Measurements from ENCODE around the gene RHOT2. TPM values are rescaled to one million over a fixed set of nuclear protein-coding genes. Genes with fewer than 3 reads are reported as not detected.

The RHOT2 gene
- total RNA-seq, 1 donor from 2014 or later: 163 TPM

GRCh38 chr16:635573-636205, 32.2 kb upstream of the RHOT2 start:
- Mint-ChIP-seq H3K27me3 (peaks cover 6% of the 10 kb centered on the region), H3K4me1 (ENCODE audit: unreplicated experiment) (peaks cover 5% of the 10 kb centered on the region), H3K4me3 (peak overlapping the region; percentile 93), H3K27ac (no peak overlapping the region), H3K9me3 (no peaks in the 10 kb centered on the region), H3K36me3 (no peaks in the 10 kb centered on the region)
- DNase-seq (ENCODE audit: extremely low spot score, unreplicated experiment): no peak
- no peak for TF ChIP-seq CTCF (conservative IDR thresholded peaks at IDR 0.05)

- no peaks in the 10 kb centered on the region for H3K36me3 Mint-ChIP-seq
- H3K27ac Mint-ChIP-seq: peak within 1 kb of the TSS; percentile 99
- H3K27me3 Mint-ChIP-seq: peaks cover 6% of the 10 kb centered on the region
- H3K4me3 Mint-ChIP-seq: peak within 1 kb of the TSS; percentile 93
- no peak for TF ChIP-seq CTCF (conservative IDR thresholded peaks at IDR 0.05)
- peak; percentile 97 for DNase-seq (ENCODE audit: extremely low spot score, unreplicated experiment)
- H3K9me3 Mint-ChIP-seq: no peaks in the 10 kb centered on the region
- H3K4me1 Mint-ChIP-seq (ENCODE audit: unreplicated experiment): peaks cover 5% of the 10 kb centered on the region
Observed at GRCh38 chr16:636206-637080, 31.5 kb upstream of the RHOT2 start, which contains the start of gene METTL26. METTL26 (minus strand) TSS chr16:636305; CDS start chr16:636290, 15 bp downstream.

- no peaks in the 10 kb centered on the region for H3K9me3 Mint-ChIP-seq
- peak; percentile 90 for DNase-seq (ENCODE audit: extremely low spot score, unreplicated experiment)
- peak overlapping the region; percentile 93 for H3K4me3 Mint-ChIP-seq
- H3K27me3 Mint-ChIP-seq: peaks cover 6% of the 10 kb centered on the region
- H3K36me3 Mint-ChIP-seq: no peaks in the 10 kb centered on the region
- H3K4me1 Mint-ChIP-seq (ENCODE audit: unreplicated experiment): peaks cover 5% of the 10 kb centered on the region
- H3K27ac Mint-ChIP-seq: peak overlapping the region; percentile 99
- no peak for TF ChIP-seq CTCF (conservative IDR thresholded peaks at IDR 0.05)
Observed at GRCh38 chr16:637081-638018, 30.6 kb upstream of the RHOT2 start.

- TF ChIP-seq CTCF (conservative IDR thresholded peaks at IDR 0.05): no peak
- H3K27ac Mint-ChIP-seq: no peak overlapping the region
- no peak for DNase-seq (ENCODE audit: extremely low spot score, unreplicated experiment)
- no peaks in the 10 kb centered on the region for H3K9me3 Mint-ChIP-seq
- peak overlapping the region; percentile 60 for H3K4me3 Mint-ChIP-seq
- no peaks in the 10 kb centered on the region for H3K36me3 Mint-ChIP-seq
- H3K4me1 Mint-ChIP-seq (ENCODE audit: unreplicated experiment): peaks cover 5% of the 10 kb centered on the region
- H3K27me3 Mint-ChIP-seq: peaks cover 6% of the 10 kb centered on the region
Observed at GRCh38 chr16:638034-638543, 29.8 kb upstream of the RHOT2 start.

GRCh38 chr16:638836-639235, 29.1 kb upstream of the RHOT2 start:
- Mint-ChIP-seq H3K9me3 (no peaks in the 10 kb centered on the region), H3K36me3 (no peaks in the 10 kb centered on the region), H3K27me3 (peaks cover 6% of the 10 kb centered on the region), H3K4me1 (ENCODE audit: unreplicated experiment) (peaks cover 5% of the 10 kb centered on the region), H3K4me3 (peak overlapping the region; percentile 54), H3K27ac (no peak overlapping the region)
- DNase-seq (ENCODE audit: extremely low spot score, unreplicated experiment): no peak
- TF ChIP-seq CTCF (conservative IDR thresholded peaks at IDR 0.05): no peak
